Mesenchymal stem cell (in vitro differentiated cells and primary cell): ENCODE data around the gene EVX2.

Experiments
- DNase-seq: peaks from one replicate; pipeline ENCODE4 v3.0.0-alpha.2; 2013
- H2AFZ ChIP-seq: one replicate; pipeline ENCODE4 v1.6.1; 2013; ENCODE audit warnings: low read depth, mild to moderate bottlenecking, control low read depth, inconsistent platforms, low read length, moderate library complexity
- H2AK5ac ChIP-seq: 2 replicates; pipeline ENCODE4 v1.6.1; 2013; ENCODE audit warnings: low read length, moderate library complexity, mild to moderate bottlenecking, inconsistent platforms; ENCODE audit not compliant: severe bottlenecking
- H2BK120ac ChIP-seq: one replicate; pipeline ENCODE4 v1.6.1; 2013; ENCODE audit warnings: low read depth, mild to moderate bottlenecking, inconsistent platforms, low read length, moderate library complexity
- H2BK12ac ChIP-seq, 2 experiments: one replicate each; pipeline ENCODE4 v1.6.1; 2013; ENCODE audit warnings: inconsistent platforms in 2 of 2, low read length in 2 of 2, mild to moderate bottlenecking in 2 of 2, moderate library complexity in 2 of 2, control low read depth in 1 of 2
- H2BK15ac ChIP-seq: one replicate; pipeline ENCODE4 v1.6.1; 2013; ENCODE audit warnings: mild to moderate bottlenecking, low read depth, inconsistent platforms; ENCODE audit not compliant: poor library complexity, severe bottlenecking
- H2BK5ac ChIP-seq: 2 replicates; pipeline ENCODE4 v1.6.1; 2013; ENCODE audit warnings: low read depth, mild to moderate bottlenecking, low read length, control low read depth, inconsistent platforms; ENCODE audit not compliant: poor library complexity, severe bottlenecking
- H3K14ac ChIP-seq, 2 experiments: one replicate each; pipeline ENCODE4 v1.6.1; 2013; ENCODE audit warnings: inconsistent platforms in 2 of 2, low read length in 2 of 2, control low read depth in 1 of 2, mild to moderate bottlenecking in 1 of 2, moderate library complexity in 1 of 2
- H3K18ac ChIP-seq, 2 experiments: one replicate each; pipeline ENCODE4 v1.6.1; 2013; ENCODE audit warnings: inconsistent platforms in 2 of 2, low read length in 2 of 2, control low read depth in 1 of 2, low read depth in 1 of 2, mild to moderate bottlenecking in 1 of 2
- H3K23ac ChIP-seq, 2 experiments: one replicate each; pipeline ENCODE4 v1.6.1; 2013; ENCODE audit warnings: inconsistent platforms in 2 of 2, low read length in 2 of 2, mild to moderate bottlenecking in 2 of 2, moderate library complexity in 2 of 2, control low read depth in 1 of 2
- H3K27ac ChIP-seq: 2 replicates; pipeline ENCODE4 v1.5.1; 2013; ENCODE audit warnings: mild to moderate bottlenecking, moderate library complexity, low read length, control low read depth, inconsistent platforms; ENCODE audit not compliant: poor library complexity, severe bottlenecking
- H3K27me3 ChIP-seq, 2 experiments: 2 replicates each; pipeline versions ENCODE4 v1.6.1 to v1.7.0; 2013; ENCODE audit warnings: low read length in 2 of 2, mild to moderate bottlenecking in 2 of 2, moderate library complexity in 2 of 2, control low read depth in 1 of 2, inconsistent platforms in 1 of 2; ENCODE audit not compliant: control insufficient read depth in 1 of 2, insufficient read depth in 1 of 2
- H3K36me3 ChIP-seq, 2 experiments: 2 replicates each; pipeline versions ENCODE4 v1.6.1 to v1.7.0; 2013; ENCODE audit warnings: low read length in 2 of 2, control low read depth in 1 of 2, inconsistent platforms in 1 of 2, low read depth in 1 of 2, mild to moderate bottlenecking in 1 of 2; ENCODE audit not compliant: insufficient read depth in 2 of 2, control insufficient read depth in 1 of 2
- H3K4ac ChIP-seq, 2 experiments: one replicate each; pipeline ENCODE4 v1.6.1; 2013; ENCODE audit warnings: inconsistent platforms in 2 of 2, low read length in 2 of 2, mild to moderate bottlenecking in 2 of 2, moderate library complexity in 2 of 2, control low read depth in 1 of 2, low read depth in 1 of 2
- H3K4me1 ChIP-seq: 2 replicates; pipeline ENCODE4 v1.6.1; 2013; ENCODE audit warnings: low read depth, low read length, control low read depth; ENCODE audit not compliant: control insufficient read depth, insufficient read depth
- H3K4me2 ChIP-seq: 2 replicates; pipeline ENCODE4 v1.6.1; 2013; ENCODE audit warnings: low read length, mild to moderate bottlenecking, inconsistent platforms; ENCODE audit not compliant: poor library complexity, severe bottlenecking
- H3K4me3 ChIP-seq, 2 experiments: 2 replicates each; pipeline versions ENCODE4 v1.5.1 to v1.7.0; 2013; ENCODE audit warnings: low read length in 2 of 2, mild to moderate bottlenecking in 2 of 2, control low read depth in 1 of 2, low read depth in 1 of 2; ENCODE audit not compliant: insufficient read depth in 1 of 2
- H3K79me1 ChIP-seq: replicated peaks from 2 replicates; pipeline ENCODE4 v1.6.1; 2013; ENCODE audit warnings: mild to moderate bottlenecking, control low read depth, low read length, inconsistent platforms; ENCODE audit not compliant: poor library complexity, severe bottlenecking
- H3K9ac ChIP-seq: 2 replicates; pipeline ENCODE4 v1.7.0; 2013; ENCODE audit warnings: mild to moderate bottlenecking, low read length, moderate library complexity
- H3K9me3 ChIP-seq: 2 replicates; pipeline ENCODE4 v1.7.0; 2013; ENCODE audit warnings: mild to moderate bottlenecking, low read length; ENCODE audit not compliant: control insufficient read depth
- H4K8ac ChIP-seq: one replicate; pipeline ENCODE4 v1.6.1; 2013; ENCODE audit warnings: inconsistent platforms, mild to moderate bottlenecking, low read length, moderate library complexity
- H4K91ac ChIP-seq: one replicate; pipeline ENCODE4 v1.6.1; 2013; ENCODE audit warnings: mild to moderate bottlenecking, low read length, inconsistent platforms
- WGBS: methylation state at CpG from one replicate; pipeline ENCODE4 v1.1.7; 2013; ENCODE audit warnings: mixed read lengths; 5-methylcytosine and 5-hydroxymethylcytosine counted together

The EVX2 gene

DNA sequence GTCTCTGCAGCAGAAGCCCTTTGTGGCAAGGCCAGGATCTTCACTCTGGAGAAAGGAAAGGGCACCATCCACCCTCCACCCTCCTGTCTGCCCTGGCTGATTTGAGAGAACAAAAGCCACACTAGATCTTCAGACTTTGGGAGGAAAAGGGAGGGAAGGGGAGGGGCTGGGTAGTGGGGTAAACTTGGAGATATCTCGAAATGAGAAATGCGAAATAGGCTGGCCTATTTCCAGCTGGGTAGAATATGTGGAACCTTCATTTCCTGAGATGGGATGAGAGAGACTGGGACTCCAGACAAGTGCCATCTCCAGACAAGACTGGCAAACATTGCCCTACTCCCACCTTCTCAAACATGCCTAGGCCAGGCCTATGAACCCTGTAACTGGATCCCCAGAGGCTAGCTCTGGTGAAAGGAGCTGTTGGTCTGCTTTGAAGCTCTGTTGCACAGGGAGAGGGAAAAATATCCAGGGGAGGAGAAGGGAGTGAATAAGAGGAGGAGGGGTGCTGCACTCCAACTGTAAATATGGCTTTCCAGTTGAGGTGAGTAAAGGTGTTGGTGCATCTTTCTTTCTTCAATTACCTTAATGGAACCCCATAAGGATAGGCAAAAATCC, 17.6 kb upstream of the EVX2 start:
- no peak overlapping the region for H3K4me2 ChIP-seq
- no peak overlapping the region for H2AK5ac ChIP-seq
- H4K8ac ChIP-seq = no peak overlapping the region
- no peaks in the 10 kb centered on the region for H3K9me3 ChIP-seq
- no peak overlapping the region for H2BK15ac ChIP-seq
- H2BK12ac ChIP-seq = no peak overlapping the region
- H2BK5ac ChIP-seq = no peak overlapping the region
- no peaks in the 10 kb centered on the region for H3K36me3 ChIP-seq
- H2BK120ac ChIP-seq = no peak overlapping the region
- H3K18ac ChIP-seq = no peak overlapping the region
- no peak overlapping the region for H2AFZ ChIP-seq
- no peak overlapping the region for H3K9ac ChIP-seq
- H3K4me1 ChIP-seq = peaks cover 14% of the 10 kb centered on the region
- WGBS = 0% methylated on average over 2 of the region's 2 CpGs
- no peak overlapping the region for H3K4me3 ChIP-seq
- H3K27me3 ChIP-seq = peaks cover 99 to 100% of the 10 kb centered on the region in 2 experiments
- no peak overlapping the region for H3K23ac ChIP-seq
- H3K79me1 ChIP-seq = no peaks in the 10 kb centered on the region
- H3K27ac ChIP-seq = no peak overlapping the region
- H3K14ac ChIP-seq = no peak overlapping the region
- no peak overlapping the region for H3K4ac ChIP-seq
- no peak overlapping the region for H4K91ac ChIP-seq
- DNase-seq = no peak

DNA sequence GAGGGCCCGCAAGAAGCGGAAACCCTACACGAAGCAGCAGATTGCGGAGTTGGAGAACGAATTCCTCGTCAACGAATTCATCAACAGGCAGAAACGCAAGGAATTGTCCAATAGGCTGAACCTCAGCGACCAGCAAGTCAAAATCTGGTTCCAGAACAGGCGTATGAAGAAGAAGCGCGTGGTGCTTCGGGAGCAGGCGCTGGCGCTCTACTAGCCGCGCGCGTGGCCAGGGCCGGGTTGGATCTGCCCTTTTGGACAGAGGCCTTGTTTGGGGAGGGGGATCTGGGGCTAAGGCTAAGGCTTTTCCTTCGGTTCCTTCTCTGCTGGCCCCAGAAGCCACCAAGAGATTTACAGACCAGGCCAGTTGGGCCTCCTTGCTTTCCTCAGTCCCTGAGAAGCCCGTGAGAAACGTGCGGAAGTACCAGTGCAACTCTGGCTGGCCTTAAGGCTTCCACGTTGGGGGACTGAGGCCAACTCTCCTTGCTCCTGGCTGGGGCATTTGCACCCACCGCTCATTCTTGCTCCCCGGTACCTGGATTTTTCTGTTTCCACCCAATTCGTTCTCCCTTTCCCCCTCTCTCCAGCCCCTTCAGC, 16.9 kb upstream of the EVX2 start:
- Histone ChIP-seq H3K79me1 (no peaks in the 10 kb centered on the region), H3K4me1 (peaks cover 14% of the 10 kb centered on the region), H3K9ac (no peak overlapping the region), H2AK5ac (no peak overlapping the region), H2BK5ac (no peak overlapping the region), H2AFZ (no peak overlapping the region), H2BK15ac (no peak overlapping the region), H3K23ac (no peak overlapping the region), H2BK12ac (no peak overlapping the region), H3K18ac (no peak overlapping the region), H3K36me3 (no peaks in the 10 kb centered on the region), H3K4me3 (no peak overlapping the region), H4K91ac (no peak overlapping the region), H3K27me3 (peaks cover 97 to 100% of the 10 kb centered on the region in 2 experiments), H3K4me2 (no peak overlapping the region), H4K8ac (no peak overlapping the region), H2BK120ac (no peak overlapping the region), H3K27ac (no peak overlapping the region), H3K9me3 (no peaks in the 10 kb centered on the region), H3K4ac (no peak overlapping the region), H3K14ac (no peak overlapping the region)
- no peak for DNase-seq
- 6% methylated on average over 26 of the region's 28 CpGs for WGBS

DNA sequence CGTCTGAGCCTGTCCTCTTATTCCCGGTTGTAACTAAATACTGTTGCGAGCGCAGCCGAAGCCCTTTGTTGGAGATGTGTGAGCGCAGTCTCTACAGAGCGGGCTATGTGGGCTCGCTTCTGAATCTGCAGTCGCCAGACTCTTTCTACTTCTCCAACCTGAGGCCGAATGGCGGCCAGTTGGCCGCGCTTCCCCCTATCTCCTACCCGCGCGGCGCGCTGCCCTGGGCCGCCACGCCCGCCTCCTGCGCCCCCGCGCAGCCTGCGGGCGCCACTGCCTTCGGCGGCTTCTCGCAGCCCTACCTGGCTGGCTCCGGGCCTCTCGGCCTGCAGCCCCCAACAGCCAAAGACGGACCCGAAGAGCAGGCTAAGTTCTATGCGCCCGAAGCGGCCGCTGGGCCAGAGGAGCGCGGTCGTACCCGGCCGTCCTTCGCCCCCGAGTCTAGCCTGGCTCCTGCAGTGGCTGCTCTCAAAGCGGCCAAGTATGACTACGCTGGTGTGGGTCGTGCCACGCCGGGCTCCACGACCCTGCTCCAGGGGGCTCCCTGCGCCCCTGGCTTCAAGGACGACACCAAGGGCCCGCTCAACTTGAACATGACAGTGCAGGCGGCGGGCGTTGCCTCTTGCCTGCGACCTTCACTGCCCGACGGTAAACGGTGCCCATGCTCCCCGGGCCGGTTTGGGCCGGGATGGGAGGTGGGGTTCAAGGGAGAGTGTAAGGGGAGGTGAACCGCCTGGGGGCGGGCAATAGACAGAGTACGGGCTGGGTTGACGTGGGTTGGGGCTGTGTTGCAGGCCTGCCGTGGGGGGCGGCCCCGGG, 16.2 kb upstream of the EVX2 start, which contains the start of gene HOXD12:
TSS of gene HOXD12 (plus strand) at position 68 of the 819 bp plus-strand sequence. CDS start at position 75, 7 bp downstream.
- H3K27me3 ChIP-seq = peaks cover 97 to 100% of the 10 kb centered on the region in 2 experiments
- no peak within 1 kb of the TSS for H2BK15ac ChIP-seq
- no peak within 1 kb of the TSS for H2AK5ac ChIP-seq
- no peak within 1 kb of the TSS for H3K18ac ChIP-seq
- H3K4ac ChIP-seq = no peak within 1 kb of the TSS
- no peak within 1 kb of the TSS for H2AFZ ChIP-seq
- no peak within 1 kb of the TSS for H3K9ac ChIP-seq
- H3K79me1 ChIP-seq = no peaks in the 10 kb centered on the region
- H4K91ac ChIP-seq = no peak within 1 kb of the TSS
- H3K4me1 ChIP-seq = peaks cover 13% of the 10 kb centered on the region
- H3K4me3 ChIP-seq = no peak within 1 kb of the TSS
- 4% methylated on average over 70 of the region's 70 CpGs for WGBS
- H2BK5ac ChIP-seq = no peak within 1 kb of the TSS
- H2BK120ac ChIP-seq = no peak within 1 kb of the TSS
- H3K9me3 ChIP-seq = peaks cover 3% of the 10 kb centered on the region
- H3K4me2 ChIP-seq = no peak within 1 kb of the TSS
- H4K8ac ChIP-seq = no peak within 1 kb of the TSS
- H2BK12ac ChIP-seq = no peak within 1 kb of the TSS
- H3K36me3 ChIP-seq = no peaks in the 10 kb centered on the region
- no peak for DNase-seq
- H3K14ac ChIP-seq = no peak within 1 kb of the TSS
- no peak within 1 kb of the TSS for H3K27ac ChIP-seq
- H3K23ac ChIP-seq = no peak within 1 kb of the TSS

DNA sequence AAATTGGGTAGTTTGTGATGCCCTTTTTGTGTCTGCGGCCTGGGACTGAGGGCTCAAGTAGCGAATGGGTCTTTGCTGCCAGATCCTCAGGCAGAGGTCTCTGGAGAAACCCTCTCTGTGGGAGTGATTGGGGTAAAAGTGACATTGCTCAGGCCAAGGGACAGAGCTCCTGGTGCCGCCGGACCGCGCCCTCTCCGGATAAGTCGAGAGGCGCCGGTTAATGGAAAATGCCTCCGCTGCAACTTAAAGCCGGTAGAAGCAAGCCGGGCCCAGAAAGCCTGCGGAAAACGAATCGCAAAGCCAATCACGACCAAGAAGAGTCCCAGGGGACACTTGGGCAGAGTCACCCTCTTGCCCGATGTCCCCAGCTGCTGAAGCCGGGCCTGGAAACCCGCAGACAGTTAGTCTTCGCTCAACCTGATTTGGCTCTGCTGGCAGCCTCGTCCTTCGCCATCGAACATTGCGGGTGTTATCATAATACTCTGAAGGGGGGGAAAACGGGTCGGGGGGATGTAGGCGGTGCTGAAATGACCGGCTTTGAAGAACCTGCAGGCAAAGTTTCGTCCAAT, 15.5 kb upstream of the EVX2 start:
- Histone ChIP-seq H3K36me3 (no peaks in the 10 kb centered on the region), H3K4ac (no peak overlapping the region), H4K91ac (no peak overlapping the region), H3K14ac (no peak overlapping the region), H2BK120ac (no peak overlapping the region), H3K27me3 (peaks cover 97 to 100% of the 10 kb centered on the region in 2 experiments), H2BK12ac (no peak overlapping the region), H3K79me1 (no peaks in the 10 kb centered on the region), H3K4me3 (no peak overlapping the region), H4K8ac (no peak overlapping the region), H3K9ac (no peak overlapping the region), H2BK15ac (no peak overlapping the region), H3K4me2 (no peak overlapping the region), H3K23ac (no peak overlapping the region), H2BK5ac (no peak overlapping the region), H2AK5ac (no peak overlapping the region), H2AFZ (no peak overlapping the region), H3K9me3 (peaks cover 3% of the 10 kb centered on the region), H3K18ac (no peak overlapping the region), H3K4me1 (peaks cover 6% of the 10 kb centered on the region), H3K27ac (no peak overlapping the region)
- WGBS = 3% methylated on average over 29 of the region's 30 CpGs
- DNase-seq = no peak
